ENCODE data around the gene DPEP2.

DNA sequence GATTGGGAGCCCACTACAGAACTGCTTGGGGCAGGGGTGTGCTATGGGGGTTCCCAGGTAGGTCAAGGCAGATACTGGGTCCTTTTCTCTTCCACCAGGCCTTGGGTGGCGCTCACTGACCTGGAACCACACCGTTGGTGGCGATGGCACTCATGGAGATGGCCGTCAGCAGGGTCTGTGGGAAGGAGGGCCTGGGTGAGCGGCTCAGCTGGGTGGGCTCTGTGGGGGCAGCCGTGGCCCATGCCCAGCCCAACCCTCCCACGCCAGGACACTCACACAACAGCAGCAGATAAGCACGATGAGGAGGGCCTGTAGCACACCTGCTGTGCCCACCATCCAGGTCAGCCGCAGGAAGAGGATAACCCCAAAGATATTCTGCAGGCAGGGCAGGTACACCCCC, 41.7 kb downstream of the DPEP2 start:
- TF ChIP-seq CTCF (IDR thresholded peaks at IDR 0.05 in 2 of 3, conservative IDR thresholded peaks at IDR 0.05 in 1 of 3; ENCODE audit: borderline replicate concordance in 1 of 3, insufficient read depth in 1 of 3, low read depth in 2 of 3, low read length in 2 of 3), result no peak
- no peak for TF ChIP-seq JUND (IDR thresholded peaks at IDR 0.05)
- no peak for TF ChIP-seq SIN3A (IDR thresholded peaks at IDR 0.05; ENCODE audit: low read depth)
